MV-4-11 (cell line): ENCODE results near the gene MRPS16.
"Not testable (repeated sequence)": the region's sequence is repeated elsewhere in the genome, so short reads cannot be mapped to it uniquely, and the experiment has no call there.

ENCODE experiments used
- DNase-seq: peaks from one replicate; lab custom pipeline; 2025; lab: John Stamatoyannopoulos, UW

The MRPS16 gene

GRCh38 chr10:73252445-73253224 lies at the start of gene MRPS16:
Gene MRPS16 (minus strand): TSS chr10:73252644. CDS start chr10:73252482, 162 bp downstream.
- DNase-seq = peak; percentile 96

GRCh38 chr10:73296946-73297345 lies 44.5 kb upstream of the MRPS16 start:
- DNase-seq = no peak

- no peak for DNase-seq
Measured at GRCh38 chr10:73293461-73293860, 41.0 kb upstream of the MRPS16 start.

GRCh38 chr10:73289958-73290357 lies 37.5 kb upstream of the MRPS16 start:
- DNase-seq = no peak

- DNase-seq = peak; percentile 84
Measured at GRCh38 chr10:73287441-73287840, 35.0 kb upstream of the MRPS16 start.

GRCh38 chr10:73281097-73281496 lies 28.7 kb upstream of the MRPS16 start:
- no peak for DNase-seq

- DNase-seq = no peak
Measured at GRCh38 chr10:73264423-73264822, 12.0 kb upstream of the MRPS16 start.

GRCh38 chr10:73263693-73264347 lies 11.4 kb upstream of the MRPS16 start:
- DNase-seq = peak; percentile 11

GRCh38 chr10:73262880-73263555 lies 10.6 kb upstream of the MRPS16 start:
- no peak for DNase-seq

- DNase-seq = peak; percentile 54
Measured at GRCh38 chr10:73262105-73262730, 9.8 kb upstream of the MRPS16 start.

- no peak for DNase-seq
Measured at GRCh38 chr10:73261362-73261995, 9.0 kb upstream of the MRPS16 start.

GRCh38 chr10:73258612-73259011 lies 6.2 kb upstream of the MRPS16 start:
- not testable (repeated sequence) for DNase-seq

GRCh38 chr10:73253225-73253555 lies 746 bp upstream of the MRPS16 start:
- DNase-seq = no peak

GRCh38 chr10:73251683-73252444 lies 580 bp downstream of the MRPS16 start:
- peak; percentile 37 for DNase-seq

- no peak for DNase-seq
Measured at GRCh38 chr10:73248259-73248724, 4.2 kb downstream of the MRPS16 start.

- DNase-seq = no peak
Measured at GRCh38 chr10:73247509-73248258, 4.8 kb downstream of the MRPS16 start.

GRCh38 chr10:73246646-73247508 lies 5.6 kb downstream of the MRPS16 start, which contains the start of gene DNAJC9:
Gene DNAJC9 (minus strand): TSS chr10:73247255. CDS start chr10:73247189, 66 bp downstream.
- peak; percentile 88 for DNase-seq

- DNase-seq = no peak
Measured at GRCh38 chr10:73246322-73246645, 6.2 kb downstream of the MRPS16 start.

- no peak for DNase-seq
Measured at GRCh38 chr10:73244866-73245477, 7.5 kb downstream of the MRPS16 start.
